HG03139 (cell line): Measurements from ENCODE around the gene EYS.
"Not testable (repeated sequence)": the region's sequence is repeated elsewhere in the genome, so short reads cannot be mapped to it uniquely, and the experiment has no call there.

Experiments used
- ATAC-seq: cut with Tn5 transposase; IDR thresholded peaks from one replicate; pipeline ENCODE4 v1.9.1; 2021; ENCODE audit not compliant: unreplicated experiment

EYS gene

DNA sequence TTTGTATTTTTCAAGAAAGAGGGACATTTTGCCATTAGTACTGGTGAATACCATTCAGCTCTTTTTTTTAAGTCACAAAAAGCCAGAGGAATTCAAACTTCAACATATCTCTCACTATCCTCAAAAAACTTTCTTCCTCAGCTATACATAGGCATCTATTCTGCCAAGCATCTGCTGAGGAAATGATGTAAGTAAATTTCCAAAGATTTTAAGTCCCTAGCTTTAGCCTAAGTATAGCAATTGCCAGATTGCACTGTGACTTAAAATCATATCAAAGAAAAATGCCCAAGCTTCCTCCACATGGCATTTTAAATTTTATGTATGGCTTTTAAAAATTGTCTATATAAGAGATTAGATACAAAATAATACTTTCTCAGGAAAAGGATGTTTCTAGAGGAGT lies 237.4 kb downstream of the EYS start:
- ATAC-seq: no peak

DNA sequence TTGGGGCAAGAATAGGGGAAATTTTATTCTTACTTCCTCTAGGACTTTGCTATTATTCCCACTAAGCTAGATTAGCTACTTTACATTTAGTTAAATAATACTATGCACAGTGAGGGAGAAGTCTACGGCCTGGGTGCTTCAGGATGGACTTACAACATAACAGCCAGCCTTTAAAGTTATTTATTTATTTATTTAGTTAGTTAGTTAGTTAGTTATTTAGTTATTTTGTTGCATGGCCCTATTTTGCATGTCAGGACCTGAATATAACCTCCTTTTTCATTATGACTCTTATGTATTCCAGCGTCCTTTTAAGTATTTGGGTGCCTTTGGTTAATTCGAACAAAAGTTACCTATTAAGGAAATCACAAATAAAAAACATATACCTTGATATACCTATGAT lies 238.7 kb downstream of the EYS start:
- no peak for ATAC-seq

DNA sequence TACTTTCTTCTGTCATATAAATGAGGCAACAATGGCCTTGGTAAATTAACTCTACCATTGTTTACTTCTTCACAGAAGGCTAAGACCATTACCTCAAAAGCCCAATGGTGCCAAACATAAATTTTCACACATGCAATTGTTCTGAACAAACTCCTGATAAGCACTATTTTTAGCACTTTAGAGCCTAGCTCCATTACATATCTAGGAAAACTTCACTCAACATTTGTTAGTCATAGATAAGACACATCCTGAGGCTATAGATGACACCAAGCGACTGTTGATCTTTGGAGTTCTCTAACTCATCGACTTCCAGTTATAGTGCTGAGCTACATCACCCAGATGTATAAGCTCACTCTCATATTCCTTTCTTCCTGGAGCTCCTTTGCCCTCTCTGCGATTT lies 245.9 kb downstream of the EYS start:
- ATAC-seq: no peak

DNA sequence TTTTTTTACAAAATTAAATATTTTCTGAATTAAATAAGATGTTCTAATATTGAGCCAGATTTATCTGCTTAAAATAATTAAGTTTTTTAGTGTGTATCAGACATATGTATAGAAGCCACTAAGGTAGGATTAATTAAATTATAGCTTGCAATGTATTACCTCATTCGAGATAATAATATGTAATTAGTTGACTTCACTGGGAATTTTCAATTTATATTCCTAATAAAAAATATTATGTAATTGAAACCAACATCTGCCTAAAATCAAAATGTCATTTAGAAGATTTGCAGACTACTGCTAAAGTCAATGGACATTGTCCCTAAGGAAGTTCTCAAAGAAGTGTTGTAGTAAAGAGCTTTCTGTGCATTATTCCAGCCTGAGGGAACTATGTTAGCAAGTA lies 254.7 kb downstream of the EYS start:
- ATAC-seq: no peak

DNA sequence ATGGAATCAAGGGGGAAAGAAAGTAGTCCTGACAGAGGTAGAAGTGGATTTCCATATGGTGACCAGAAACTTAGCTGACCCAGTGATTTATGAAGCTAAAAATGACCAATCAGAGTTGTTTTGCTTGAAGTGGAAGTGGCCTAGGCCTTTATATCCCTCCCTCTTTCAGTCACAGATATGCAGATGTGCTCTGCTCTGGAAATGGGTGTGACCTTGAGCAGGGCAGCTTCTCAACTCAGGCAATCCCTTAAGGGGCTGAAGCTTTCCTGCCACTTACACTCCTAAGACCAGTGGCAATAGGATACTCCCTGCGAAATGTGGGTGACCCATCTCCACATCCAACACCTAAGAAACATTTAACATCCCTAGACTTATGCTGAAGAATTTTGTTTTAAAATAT lies 256.6 kb downstream of the EYS start:
- ATAC-seq: no peak

DNA sequence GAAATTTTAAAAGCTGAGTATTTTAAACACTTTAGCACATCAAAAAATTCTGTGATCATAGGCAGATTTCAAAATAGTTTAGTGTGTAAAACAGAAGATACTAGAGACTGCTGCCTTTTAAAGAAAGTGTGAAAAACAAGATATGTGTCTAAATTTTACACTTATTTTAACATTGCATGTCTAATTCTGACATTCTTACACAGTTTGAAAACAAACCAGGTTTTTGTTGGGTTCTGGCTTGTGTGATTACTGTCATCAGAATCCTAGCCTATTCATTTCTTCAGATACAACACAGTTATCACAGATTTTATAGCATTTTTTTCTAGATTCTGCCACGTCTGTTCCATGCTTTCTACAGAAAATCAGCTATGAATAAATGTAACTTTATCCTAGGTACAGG lies 257.1 kb downstream of the EYS start:
- ATAC-seq: no peak

DNA sequence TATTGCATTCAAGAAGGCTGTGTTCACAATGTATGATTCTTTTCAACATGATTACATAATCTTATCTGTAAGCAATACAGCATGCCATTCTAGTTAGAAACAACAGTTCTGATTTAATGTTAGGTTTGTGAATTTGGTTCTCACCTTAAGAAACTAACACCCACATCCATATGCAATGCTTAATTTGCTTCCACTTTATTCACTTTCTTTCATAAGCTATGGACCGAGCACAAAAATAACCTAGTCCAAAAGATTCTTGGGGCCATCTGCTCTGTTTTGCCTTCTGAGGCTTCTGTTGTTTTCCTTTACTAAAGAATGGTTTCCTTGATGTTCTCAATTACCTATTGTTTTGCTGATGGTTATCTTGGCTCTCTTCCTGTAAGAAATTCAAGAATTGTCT lies 258.2 kb downstream of the EYS start:
- ATAC-seq: no peak

DNA sequence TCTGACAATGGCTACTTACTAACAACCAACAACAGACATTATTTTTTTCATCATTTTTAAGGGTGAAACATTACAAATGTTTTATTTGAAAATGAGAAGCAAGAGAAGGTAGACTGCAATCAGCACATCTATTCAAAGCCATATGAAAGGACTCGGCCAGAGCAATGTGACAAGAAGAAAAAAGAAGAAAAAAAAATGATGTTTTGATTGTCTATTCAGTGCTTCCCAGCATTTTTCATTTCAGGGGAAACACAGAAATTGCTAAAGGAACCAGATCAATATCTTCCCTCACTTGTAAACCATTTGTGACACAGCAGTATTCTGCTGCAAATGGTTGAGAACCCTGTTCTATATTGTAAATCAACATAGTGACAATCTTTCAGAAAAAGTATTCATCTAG lies 270.7 kb downstream of the EYS start:
- no peak for ATAC-seq

DNA sequence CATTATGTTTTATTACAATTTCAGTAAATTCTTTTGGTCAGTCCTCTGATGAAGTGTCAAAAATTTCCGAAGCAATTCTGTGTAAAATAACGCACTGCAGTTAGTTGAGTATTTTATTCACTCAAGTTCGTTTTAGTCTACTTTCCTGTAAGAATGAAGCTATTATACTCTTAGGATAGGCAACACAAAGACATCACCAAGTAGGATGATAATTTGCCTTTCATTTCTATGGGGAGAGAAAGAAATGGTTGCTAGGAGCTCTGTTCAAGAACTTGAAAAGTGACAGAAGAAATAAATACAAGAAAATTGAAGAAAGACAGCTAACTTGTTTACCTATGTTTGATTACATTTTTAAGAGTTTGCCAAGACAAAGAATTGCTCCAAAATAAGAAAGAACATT lies 290.4 kb downstream of the EYS start:
- ATAC-seq: no peak

DNA sequence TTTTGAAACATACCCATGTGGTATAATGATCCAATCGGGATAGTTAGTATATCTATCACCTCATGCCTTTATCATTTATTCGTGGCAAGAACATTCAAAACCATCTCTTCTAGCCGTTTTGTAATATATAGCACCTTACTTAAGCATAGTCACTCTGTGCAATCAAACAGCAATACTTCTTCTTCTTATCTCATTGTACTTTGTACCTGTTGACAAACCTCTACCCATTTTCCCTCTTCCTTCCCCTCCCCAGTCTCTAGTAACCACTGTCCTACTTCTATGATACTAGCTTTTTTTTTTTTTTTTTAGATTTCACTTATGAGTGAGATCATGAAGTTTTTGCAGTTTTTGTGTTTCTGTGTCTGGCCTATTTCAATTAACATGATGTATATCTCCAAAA lies 296.7 kb downstream of the EYS start:
- ATAC-seq: no peak

DNA sequence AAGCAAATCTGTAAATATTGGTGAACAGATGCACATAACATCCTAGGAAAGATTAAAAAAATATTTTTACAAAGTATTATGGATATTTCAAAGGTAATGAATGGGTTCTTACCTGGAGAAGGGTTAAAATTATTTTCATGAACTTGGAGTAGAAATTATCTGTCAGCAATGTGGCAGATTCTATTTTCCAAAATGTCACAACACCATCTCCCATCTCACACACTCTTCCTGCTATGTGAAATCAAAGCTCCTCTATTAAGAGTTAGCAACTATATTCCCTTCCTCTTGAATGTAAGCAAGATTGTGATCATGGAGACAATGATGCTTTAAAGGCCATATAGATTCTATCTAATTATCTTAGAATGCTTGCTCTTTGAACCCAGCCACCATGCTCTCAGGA lies 304.5 kb downstream of the EYS start:
- ATAC-seq: no peak

DNA sequence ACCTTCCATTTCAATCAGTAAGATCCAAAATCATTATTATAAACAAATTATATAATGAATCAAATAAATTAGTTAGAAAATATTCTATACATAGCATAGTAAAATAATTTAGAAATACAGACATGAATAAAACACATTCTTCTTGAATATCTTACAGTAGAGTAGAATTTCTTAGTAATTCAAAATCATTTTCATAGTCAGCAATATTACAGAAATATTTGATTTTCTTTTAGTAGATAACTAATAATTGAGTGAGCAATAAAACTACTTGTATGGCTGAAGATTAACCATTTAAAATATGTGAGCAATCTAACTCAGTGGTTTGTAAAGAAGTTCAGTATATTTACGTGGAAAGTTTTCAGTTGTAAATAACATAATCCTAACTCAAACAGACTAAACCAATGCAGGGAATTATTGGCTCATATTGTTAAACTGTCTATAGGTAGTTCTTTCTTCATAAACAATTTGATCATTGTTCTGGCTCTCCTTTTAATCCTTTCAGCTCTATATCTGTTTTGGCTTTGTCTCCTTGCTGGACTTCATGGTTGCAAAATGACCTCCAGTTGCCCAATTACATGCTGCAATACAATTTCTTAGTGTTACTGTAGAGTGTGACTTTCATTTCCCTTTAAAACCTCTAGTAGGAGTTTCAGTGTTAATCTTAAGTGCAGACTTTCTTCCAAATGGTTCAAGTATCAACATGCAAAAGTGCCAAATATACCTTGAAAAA lies 307.5 kb downstream of the EYS start:
- no peak for ATAC-seq

DNA sequence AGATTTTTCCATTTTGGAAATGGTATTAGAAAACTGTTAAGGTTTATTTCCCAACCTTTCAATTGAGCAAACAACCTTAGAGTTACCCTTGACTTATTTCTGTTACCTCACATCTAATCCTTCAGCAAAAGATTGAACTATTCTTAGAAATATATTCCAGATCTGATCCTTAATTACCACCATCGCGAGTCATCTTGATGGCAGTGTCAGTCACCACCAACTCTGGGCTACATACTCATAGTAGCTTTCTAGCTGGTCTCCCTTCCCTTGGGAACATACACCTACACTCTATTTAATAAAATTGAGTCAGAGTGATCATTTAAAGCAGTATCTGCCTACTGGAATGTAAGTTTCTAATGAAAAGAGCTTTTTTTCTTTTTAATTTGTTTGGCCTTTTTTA lies 308.2 kb downstream of the EYS start:
- ATAC-seq: no peak

DNA sequence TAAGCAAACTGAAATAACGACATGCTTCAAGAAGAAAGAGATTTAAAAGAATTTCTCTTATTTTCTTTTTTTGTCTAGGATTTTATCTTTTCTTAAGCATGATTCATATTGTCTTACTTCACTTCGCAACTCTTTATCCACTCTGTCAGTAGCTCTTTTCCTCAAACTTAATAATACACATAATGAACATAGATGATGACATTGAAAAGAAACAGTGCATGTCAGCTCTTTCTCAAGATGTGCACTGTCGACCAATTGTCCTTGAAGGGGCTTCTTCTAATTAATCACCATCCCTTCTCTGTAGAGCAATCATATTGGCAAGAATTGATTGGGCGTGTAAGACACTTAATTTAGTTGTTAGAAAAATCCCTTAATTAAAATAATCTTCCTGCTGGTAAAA lies 356.5 kb downstream of the EYS start:
- ATAC-seq: no peak

DNA sequence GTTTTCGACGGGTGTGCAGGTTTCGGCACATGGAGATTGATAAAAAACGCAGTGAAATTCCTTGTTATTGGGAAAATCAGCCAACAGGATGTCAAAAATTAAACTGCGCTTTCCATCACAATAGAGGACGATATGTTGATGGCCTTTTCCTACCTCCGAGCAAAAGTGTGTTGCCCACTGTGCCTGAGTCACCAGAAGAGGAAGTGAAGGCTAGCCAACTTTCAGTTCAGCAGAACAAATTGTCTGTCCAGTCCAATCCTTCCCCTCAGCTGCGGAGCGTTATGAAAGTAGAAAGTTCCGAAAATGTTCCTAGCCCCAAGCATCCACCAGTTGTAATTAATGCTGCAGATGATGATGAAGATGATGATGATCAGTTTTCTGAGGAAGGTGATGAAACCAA lies 404.4 kb downstream of the EYS start:
- not testable (repeated sequence) for ATAC-seq

DNA sequence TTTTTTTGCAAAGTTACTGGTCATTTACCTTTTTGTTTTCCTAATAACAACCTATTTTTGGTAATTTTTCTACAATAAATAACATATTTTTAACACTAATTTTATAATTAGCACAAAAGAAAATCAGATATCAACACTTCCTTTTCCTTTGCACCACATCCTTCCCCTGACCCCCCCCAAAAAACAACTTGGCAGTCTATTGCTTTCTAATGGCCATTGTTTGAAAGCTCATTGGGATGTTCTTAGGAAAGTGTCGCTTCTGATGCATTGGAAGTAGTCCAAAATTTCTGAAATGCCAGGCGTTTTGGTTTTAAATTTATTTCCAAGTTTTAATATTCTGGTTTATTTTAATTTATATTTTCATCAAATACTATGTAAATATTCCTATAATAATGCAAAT lies 407.8 kb downstream of the EYS start:
- no peak for ATAC-seq

DNA sequence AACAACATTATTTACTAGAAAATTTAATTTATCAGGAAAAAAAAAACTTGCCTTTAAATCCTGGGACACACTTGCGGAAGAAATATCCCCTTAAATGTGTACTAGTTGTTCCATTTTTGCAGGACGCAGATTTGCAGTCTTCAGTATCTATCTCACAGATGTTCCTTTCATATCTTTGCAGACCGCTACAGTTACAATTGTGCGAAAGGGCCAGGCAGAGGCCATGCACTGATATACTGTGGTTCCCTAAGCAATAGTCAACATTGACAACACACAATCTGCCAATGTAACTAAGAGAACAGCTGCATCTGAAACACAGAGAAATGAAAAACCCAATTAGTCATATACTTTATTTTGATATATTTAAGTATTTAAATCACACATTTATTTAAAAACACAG lies 411.2 kb downstream of the EYS start:
- no peak for ATAC-seq

DNA sequence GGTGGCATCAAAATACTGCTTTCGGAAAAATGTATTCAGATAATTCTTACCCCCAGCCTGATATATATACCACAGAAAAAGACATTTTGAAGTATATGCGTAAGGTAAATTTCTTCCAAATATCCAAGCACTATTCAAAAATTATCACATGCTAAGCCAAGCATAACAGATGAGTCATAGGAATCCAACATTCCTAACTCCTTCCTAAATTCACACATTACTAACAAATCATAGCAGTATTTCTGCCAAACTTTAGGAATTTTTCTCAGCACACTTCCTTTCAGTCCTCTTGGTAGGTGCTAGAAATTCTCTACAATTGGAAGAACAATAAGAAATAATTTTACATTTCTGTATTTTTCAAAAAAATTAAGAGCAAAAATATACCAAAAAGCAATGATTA lies 417.5 kb downstream of the EYS start:
- ATAC-seq: no peak

DNA sequence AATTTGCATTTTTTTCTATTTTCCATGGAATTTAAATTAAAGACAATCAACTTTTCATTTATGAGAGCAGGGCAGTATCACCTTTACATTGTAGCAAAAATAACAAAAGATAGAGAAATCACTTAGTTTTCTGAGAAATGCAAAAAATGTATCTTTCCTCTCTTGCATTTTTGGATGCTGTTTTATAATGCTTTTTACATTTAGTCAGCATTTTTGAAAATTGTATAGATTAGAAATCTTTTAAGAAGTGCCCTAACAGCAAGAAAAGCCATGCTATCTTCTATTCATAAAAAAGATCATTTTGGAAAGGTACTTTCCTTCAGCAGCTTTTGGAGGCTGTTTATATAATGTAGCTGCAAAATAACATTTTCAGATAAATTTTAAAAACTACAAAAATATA lies 421.8 kb downstream of the EYS start:
- ATAC-seq: no peak

DNA sequence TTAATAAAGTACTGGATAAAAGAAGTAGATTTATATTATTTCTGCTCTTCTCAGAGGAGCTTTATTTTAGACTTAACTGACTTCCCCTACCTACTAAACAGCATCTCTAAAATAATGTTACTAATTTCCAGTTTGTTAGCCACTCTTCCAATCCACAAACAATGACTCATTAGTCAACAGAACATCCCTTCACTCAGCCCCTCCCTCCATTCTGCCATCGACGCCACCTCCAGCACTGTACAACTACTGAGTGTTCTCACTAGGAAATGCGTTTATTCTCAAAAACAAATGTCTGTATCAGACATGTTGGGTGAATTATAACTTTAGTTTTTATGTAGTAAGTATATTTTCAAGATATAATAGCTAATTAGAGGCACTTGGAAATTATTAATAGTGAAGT lies 427.0 kb downstream of the EYS start:
- no peak for ATAC-seq

DNA sequence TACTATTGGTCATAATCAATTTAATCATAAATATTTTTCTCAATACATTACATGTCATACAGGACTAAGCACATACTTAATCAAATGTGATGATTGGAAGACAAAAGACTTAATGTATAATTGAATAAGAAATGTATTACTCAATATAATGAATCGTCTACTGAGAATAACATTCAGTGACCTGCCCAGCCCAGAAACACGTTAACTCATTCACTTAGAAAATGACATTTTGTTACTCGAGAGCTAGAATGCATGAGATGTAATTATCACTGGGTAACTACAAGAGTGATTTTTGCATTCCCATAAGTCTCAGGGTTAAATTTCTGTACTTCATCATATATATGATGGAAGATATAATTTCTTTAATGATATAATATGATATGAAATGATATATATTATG lies 444.8 kb downstream of the EYS start:
- ATAC-seq: no peak

DNA sequence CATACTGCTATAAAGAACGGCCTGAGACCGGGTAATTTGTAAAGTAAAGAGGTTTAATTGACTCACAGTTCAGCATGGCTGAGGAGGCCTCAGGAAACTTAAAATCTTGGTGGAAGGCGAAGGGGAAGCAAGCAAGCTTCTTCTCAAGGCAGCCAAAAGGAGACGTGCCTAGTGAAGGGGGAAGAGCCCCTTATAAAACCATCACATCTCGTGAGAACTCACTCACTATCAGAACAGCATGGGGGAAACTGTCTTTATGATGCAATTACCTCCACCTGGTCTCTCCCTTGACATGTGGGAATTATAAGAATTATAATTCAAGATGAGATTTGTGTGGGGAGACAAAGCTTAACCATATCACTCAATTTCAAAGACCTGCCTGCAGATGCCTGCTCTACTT lies 447.0 kb downstream of the EYS start:
- ATAC-seq: no peak

DNA sequence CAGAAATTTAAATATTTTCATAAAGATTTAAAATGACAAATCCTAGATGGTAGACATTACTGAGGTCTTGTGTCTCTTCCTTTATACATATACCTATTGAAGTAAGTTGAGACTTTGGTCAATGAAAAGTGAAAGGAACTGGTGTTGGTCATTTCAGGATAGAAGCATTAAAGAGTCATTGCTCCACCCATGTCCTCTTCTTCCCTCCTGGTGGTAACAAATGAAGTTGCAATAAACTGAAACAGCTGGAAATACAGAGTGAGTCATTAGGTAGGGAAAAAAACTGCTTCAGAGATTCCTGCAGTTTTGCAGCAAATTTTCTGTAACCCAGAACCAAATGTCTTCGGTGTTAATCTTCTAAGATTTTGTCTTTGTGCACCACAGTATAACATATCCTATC lies 448.0 kb downstream of the EYS start:
- no peak for ATAC-seq

DNA sequence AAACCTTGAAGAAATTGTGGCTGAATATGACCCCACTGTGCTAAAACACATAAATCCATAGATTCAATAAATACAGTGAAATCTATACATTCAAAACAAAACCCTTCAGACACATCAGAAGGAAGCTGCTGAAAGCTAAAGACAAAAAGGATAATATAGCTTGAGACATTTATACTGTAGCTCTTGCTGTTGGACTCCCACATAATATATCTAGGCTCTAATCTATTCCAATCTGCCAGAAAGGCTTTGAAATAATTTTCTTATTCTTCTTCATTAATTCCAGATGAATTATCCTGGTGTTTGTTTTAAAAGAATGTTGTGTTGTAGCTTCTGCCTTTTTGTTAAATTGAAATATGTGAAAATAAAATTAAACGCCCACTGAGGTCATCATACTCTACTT lies 454.0 kb downstream of the EYS start:
- ATAC-seq: no peak
